ENCODE measurements around the gene POLN. TPM values are rescaled to one million over a fixed set of nuclear protein-coding genes. Genes with fewer than 3 reads are reported as not detected.

The POLN gene
- total and polyA plus RNA-seq, 11 donors, result 0.38 to 4.5 (median 1.9) TPM

DNA sequence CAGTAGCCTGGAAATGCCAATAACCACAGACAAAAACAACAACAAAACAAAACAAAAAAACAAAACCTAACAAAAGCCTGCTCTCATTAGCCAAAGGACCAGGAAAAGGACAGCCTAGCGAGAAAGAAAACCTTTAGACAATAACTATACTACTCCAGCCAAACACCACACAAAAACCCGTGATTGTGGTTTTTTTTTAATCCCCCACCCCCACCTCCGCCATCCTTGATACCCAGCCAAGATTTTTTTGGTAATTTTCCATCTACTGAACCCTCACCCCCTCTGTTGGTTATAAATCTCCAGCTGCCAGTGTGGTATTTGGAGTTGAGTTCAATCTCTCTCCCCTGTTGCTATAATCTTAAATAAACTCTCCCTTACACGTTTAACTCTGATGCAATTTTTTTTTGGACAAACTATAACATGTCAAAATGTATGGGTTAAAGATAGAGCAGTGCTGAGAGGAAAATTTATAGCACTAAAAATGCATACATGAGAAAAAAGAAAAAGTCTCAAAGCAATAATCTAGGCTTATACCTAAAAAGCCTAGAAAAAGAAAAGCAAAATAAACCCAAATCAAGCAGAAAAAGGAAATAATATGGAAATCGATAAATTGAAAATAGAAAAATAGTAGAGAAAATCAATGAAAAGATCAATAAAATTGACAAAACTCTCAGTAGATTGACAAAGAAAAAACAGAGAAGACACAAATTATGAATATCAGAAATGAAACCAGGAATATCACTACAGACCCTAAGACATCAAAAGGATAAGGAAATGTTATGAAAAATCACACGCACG lies 99.1 kb downstream of the POLN start:
- H3K36me3 ChIP-seq, result no peaks in the 10 kb centered on the region
- no peak for ATAC-seq
- DNase-seq, result no peak
- TF ChIP-seq, protein P1, sequence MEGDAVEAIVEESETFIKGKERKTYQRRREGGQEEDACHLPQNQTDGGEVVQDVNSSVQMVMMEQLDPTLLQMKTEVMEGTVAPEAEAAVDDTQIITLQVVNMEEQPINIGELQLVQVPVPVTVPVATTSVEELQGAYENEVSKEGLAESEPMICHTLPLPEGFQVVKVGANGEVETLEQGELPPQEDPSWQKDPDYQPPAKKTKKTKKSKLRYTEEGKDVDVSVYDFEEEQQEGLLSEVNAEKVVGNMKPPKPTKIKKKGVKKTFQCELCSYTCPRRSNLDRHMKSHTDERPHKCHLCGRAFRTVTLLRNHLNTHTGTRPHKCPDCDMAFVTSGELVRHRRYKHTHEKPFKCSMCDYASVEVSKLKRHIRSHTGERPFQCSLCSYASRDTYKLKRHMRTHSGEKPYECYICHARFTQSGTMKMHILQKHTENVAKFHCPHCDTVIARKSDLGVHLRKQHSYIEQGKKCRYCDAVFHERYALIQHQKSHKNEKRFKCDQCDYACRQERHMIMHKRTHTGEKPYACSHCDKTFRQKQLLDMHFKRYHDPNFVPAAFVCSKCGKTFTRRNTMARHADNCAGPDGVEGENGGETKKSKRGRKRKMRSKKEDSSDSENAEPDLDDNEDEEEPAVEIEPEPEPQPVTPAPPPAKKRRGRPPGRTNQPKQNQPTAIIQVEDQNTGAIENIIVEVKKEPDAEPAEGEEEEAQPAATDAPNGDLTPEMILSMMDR (IDR thresholded peaks at IDR 0.05), result no peak
- no peak for TF ChIP-seq POLR2A (IDR thresholded peaks at IDR 0.05)
- H3K4me3 ChIP-seq, result no peak overlapping the region
- intact Hi-C loops (cut with DNase I), result no loop called here
- no peak overlapping the region for H3K27ac ChIP-seq
- no peaks in the 10 kb centered on the region for H3K27me3 ChIP-seq
- no peaks in the 10 kb centered on the region for H3K9me3 ChIP-seq
- WGBS, 4 donors, result 74 to 80% (median 77%) methylated on average over 7 of the region's 7 CpGs
- H3K4me1 ChIP-seq, result no peaks in the 10 kb centered on the region

DNA sequence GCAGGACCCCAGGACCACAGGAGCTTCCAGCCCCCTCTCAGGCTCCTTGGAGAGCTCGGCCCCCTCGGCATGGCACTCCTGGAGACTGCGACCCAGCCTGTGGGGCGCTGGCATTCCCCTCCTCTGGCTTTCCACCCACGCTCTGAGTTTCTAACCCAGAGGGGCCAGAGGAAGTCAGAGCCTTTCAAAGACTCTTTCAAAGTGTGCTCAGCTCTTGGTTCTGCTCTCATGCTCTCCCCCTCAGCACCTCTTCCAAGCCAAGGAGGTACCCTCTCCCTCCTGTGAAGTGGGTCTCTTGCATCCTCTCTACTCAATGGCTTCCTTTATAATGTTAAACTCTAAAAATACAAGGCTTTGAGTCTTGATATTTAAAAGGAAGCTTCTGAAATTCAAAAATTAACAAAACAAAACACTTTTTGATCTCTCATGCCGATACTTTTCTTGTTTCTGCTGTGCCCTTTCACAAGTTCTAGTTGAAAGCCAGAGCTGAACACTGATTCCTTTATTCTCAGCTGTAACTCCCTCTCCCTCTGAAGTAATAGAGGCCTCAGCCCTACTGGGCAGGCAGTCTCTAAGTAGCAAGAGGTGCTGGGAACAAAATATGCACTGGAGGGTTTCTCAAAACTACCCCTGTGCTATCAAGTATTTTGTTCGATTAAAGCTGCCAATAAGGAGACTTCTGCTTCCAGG lies 100.0 kb downstream of the POLN start:
- ATAC-seq, result no peak
- no peak for DNase-seq
- Histone ChIP-seq H3K4me1 (no peaks in the 10 kb centered on the region), H3K27ac (no peak overlapping the region), H3K27me3 (no peaks in the 10 kb centered on the region), H3K36me3 (no peaks in the 10 kb centered on the region), H3K9me3 (no peaks in the 10 kb centered on the region), H3K4me3 (no peak overlapping the region)
- WGBS, 4 donors, result 76 to 83% (median 79%) methylated on average over 6 to 7 of the region's 7 CpGs
- TF ChIP-seq, protein P1 (IDR thresholded peaks at IDR 0.05), result no peak
- TF ChIP-seq POLR2A (IDR thresholded peaks at IDR 0.05), result no peak
- intact Hi-C loops (cut with DNase I), result no loop called here

DNA sequence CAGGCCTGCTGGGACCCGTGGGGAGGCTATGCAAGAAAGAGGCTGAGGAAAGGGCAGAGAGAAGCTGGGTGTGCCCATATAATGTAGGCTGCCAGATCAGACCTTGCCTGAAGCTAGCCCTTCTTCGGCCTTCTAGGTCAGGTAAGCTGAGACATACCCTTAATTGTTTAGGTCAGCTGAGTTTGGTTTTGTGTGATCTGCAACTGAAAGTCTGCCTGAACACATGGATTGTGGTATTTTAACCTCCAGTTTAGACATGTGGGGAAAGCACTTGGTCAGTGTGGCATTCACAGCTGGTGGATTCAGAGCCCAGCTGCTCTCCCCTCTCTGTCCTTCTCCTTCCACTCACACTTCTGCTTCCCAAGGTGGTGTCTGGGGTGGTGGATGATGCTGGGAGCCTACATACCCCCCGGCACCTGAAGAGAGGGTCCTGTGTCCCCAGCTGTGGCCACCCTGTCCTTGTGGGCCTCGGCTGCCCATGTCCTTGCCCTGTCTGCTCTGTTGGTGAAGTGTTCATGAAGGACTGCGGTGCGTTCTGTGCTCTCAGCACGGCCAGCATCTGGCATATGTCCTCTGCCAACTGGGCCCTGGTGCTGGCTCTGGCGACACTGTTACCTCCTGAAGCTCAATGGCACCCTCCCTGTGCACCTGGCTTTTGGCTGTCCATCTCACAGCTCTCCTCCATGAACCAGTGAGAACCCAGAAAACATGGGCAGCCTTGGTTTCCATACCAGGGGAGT lies 100.7 kb downstream of the POLN start:
- no peaks in the 10 kb centered on the region for H3K4me1 ChIP-seq
- H3K27ac ChIP-seq, result no peak overlapping the region
- 82 to 87% (median 85%) methylated on average over 4 to 8 of the region's 8 CpGs for WGBS, 4 donors
- no peaks in the 10 kb centered on the region for H3K36me3 ChIP-seq
- H3K9me3 ChIP-seq, result no peaks in the 10 kb centered on the region
- TF ChIP-seq POLR2A (IDR thresholded peaks at IDR 0.05), result no peak
- no peaks in the 10 kb centered on the region for H3K27me3 ChIP-seq
- DNase-seq (no peak), ATAC-seq (no peak)
- H3K4me3 ChIP-seq, result no peak overlapping the region
- intact Hi-C loops (cut with DNase I), result no loop called here

DNA sequence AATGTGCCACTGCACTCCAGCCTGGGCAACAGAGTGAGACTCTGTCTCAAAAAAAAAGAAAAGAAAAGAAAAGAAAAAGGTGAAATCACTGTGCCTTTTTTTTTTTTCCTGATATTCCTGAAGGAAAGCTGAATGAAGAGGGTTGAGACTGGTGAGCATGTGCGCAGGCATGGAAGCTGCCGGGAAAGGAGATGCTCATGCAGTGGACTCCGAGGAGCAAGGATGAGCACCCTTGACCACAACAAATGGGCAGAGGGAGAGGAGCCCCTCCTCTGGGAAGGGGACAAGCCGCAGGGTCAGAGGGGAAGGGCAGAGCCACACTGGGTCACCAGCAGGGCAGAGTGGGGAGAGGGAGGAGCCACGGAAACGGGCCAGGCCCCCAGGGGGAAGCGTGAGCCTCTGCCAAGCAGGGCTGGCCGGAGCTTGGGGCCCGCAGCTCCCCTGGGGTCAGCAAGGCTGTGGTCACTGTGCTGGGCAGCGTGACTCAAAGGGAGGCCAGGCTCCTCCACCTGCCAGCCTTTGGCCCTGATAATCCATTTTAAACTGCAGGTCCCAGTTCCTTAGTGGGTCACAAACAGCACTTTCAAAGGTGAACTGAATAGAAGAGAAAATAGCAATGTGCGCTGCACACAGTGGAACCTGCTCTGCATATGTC lies 102.9 kb downstream of the POLN start:
- 56 to 72% (median 63%) methylated on average over 10 to 11 of the region's 11 CpGs for WGBS, 4 donors
- Histone ChIP-seq H3K27me3 (no peaks in the 10 kb centered on the region), H3K9me3 (no peaks in the 10 kb centered on the region), H3K36me3 (no peaks in the 10 kb centered on the region), H3K4me3 (no peak overlapping the region), H3K27ac (no peak overlapping the region), H3K4me1 (peaks cover 0 to 4% (median 0%) of the 10 kb centered on the region in 12 donors)
- ATAC-seq, result no peak
- intact Hi-C loops (cut with DNase I), result no loop called here
- TF ChIP-seq, protein P1 (IDR thresholded peaks at IDR 0.05), result no peak
- no peak for TF ChIP-seq POLR2A (IDR thresholded peaks at IDR 0.05)
- no peak for DNase-seq
